Aorta (tissue), 5 donors: ENCODE results near the gene F13A1. TPM values are rescaled to one million over a fixed set of nuclear protein-coding genes. Genes with fewer than 3 reads are reported as not detected.

ENCODE experiments used
- ATAC-seq: fragments of 200-7000 bp; cut with Tn5 transposase; one replicate; pipeline ENCODE4 v1.9.1; 2022; ENCODE audit warnings: moderate library complexity; ENCODE audit not compliant: low FRiP score
- DNase-seq, 2 donors: peaks; one replicate each; pipeline ENCODE4 v3.0.0-alpha.2; 2020
- H3K27ac ChIP-seq, 2 donors: one replicate each; pipeline ENCODE4 v1.5.1; 2013; ENCODE audit warnings: low read length in 2 of 2, mild to moderate bottlenecking in 2 of 2, moderate library complexity in 2 of 2, control low read depth in 1 of 2, inconsistent platforms in 1 of 2, low read depth in 1 of 2
- H3K27me3 ChIP-seq, 2 donors: one replicate each; pipeline ENCODE4 v1.6.1; 2013; ENCODE audit warnings: control low read depth in 1 of 2, low read length in 1 of 2, mild to moderate bottlenecking in 1 of 2, moderate library complexity in 1 of 2; ENCODE audit not compliant: insufficient read depth in 2 of 2, control insufficient read depth in 1 of 2
- H3K36me3 ChIP-seq, 2 donors: one replicate each; pipeline ENCODE4 v1.6.1; 2013; ENCODE audit warnings: control low read depth in 1 of 2, low read length in 1 of 2, mild to moderate bottlenecking in 1 of 2; ENCODE audit not compliant: insufficient read depth in 2 of 2, control insufficient read depth in 1 of 2
- H3K4me1 ChIP-seq, 2 donors: one replicate each; pipeline ENCODE4 v1.6.1; 2013; ENCODE audit warnings: low read length in 2 of 2, control low read depth in 1 of 2, mild to moderate bottlenecking in 1 of 2, moderate library complexity in 1 of 2; ENCODE audit not compliant: insufficient read depth in 2 of 2, control insufficient read depth in 1 of 2
- H3K4me3 ChIP-seq, 2 donors: one replicate each; pipeline ENCODE4 v1.5.1; 2013; ENCODE audit warnings: low read length in 2 of 2, control low read depth in 1 of 2, mild to moderate bottlenecking in 1 of 2
- H3K9me3 ChIP-seq: one replicate; pipeline ENCODE4 v1.6.1; 2013; ENCODE audit warnings: mild to moderate bottlenecking, low read length; ENCODE audit not compliant: control insufficient read depth
- WGBS, 2 donors: extraction: QIAGEN DNeasy Blood & Tissue Kit; methylation state at CpG; one replicate each; pipeline ENCODE4 v1.1.7; 2013; 5-methylcytosine and 5-hydroxymethylcytosine counted together
- intact Hi-C, 2 donors: fragments of 100-400 bp; cut with DNase I; formaldehyde crosslinking; loops; one replicate each; pipeline versions ENCODE4 v1.14.2 to v1.15.0; 2022
- polyA plus RNA-seq, 2 donors: library from polyadenylated mRNA; stranded (reverse); fragments of 200-250 nt; gene quantifications; one replicate each; pipeline ENCODE4 v1.2.3, GENCODE V29; 2013
- total RNA-seq, 2 donors: library from RNA; stranded (reverse); fragmentation: NEBNext Ultra II Directional; extraction: Animal tissue kit (Norgen Biotek cat#: 25700); gene quantifications; one replicate each; pipeline ENCODE4 v1.2.1, GENCODE V29; 2021
- donor health status: healthy with polysubstance abuse.
- donor health status: Bipolar disorder and iron deficiency.
- donor health status: DM: no; HTN: no; CAD: no.
- donor health status: DM: no; HTN: no; CAD: no.
- donor health status: DM: yes; HTN: yes; CAD: no.

The F13A1 gene
- total and polyA plus RNA-seq, 4 donors, result 16.8 to 421 (median 122) TPM

DNA sequence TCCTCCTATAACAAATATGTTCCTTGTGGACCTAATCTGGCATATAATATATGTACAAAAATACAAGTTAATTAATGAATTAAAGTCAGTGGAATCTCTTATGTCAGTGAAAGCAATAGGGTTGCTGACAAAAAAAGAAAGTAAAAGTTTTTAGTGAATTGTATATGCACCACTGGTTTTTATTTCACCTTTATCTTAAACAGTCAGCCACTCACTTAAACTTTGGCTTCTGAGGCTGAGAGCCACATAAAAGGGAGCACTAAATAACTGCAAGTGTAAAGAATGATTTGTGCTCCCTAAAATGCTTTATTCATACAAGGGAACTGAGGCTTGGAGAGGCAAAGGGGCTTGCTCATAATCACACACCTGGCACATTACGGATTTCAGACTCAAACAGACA lies 9.9 kb upstream of the F13A1 start:
- Histone ChIP-seq H3K27ac (no peak overlapping the region), H3K36me3 (no peaks in the 10 kb centered on the region), H3K4me3 (no peak overlapping the region), H3K27me3 (no peaks in the 10 kb centered on the region), H3K9me3 (peaks cover 4% of the 10 kb centered on the region), H3K4me1 (no peaks in the 10 kb centered on the region)
- no peak for ATAC-seq
- DNase-seq, result no peak
- intact Hi-C loops, result no loop called here
- WGBS, 2 donors, result 92 to 100% methylated on average over 1 of the region's 1 CpG

DNA sequence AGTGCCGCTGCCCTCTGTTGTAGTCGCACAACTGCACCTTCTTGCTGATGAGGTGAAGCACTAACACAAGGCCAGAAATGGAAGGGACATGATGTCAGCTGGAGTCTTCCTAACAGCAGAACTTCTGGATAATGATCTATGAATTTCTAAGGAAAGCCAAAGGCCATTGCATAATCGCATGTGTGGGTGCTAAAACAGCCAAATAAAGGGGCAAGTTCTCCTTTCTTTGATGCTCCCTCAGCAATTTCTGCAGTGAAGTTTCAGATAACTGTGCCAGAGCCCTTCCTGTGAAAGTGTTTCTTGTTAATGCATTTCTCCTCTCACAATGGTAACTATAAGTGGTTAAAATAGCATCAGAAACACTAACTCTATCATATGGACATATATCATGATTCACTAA lies 8.0 kb upstream of the F13A1 start:
- Histone ChIP-seq H3K27ac (no peak overlapping the region), H3K36me3 (no peaks in the 10 kb centered on the region), H3K4me1 (no peaks in the 10 kb centered on the region), H3K4me3 (no peak overlapping the region), H3K9me3 (peaks cover 4% of the 10 kb centered on the region), H3K27me3 (no peaks in the 10 kb centered on the region)
- no peak for DNase-seq
- no peak for ATAC-seq
- 83 to 86% methylated on average over 3 of the region's 3 CpGs for WGBS, 2 donors
- intact Hi-C loops, result no loop called here

DNA sequence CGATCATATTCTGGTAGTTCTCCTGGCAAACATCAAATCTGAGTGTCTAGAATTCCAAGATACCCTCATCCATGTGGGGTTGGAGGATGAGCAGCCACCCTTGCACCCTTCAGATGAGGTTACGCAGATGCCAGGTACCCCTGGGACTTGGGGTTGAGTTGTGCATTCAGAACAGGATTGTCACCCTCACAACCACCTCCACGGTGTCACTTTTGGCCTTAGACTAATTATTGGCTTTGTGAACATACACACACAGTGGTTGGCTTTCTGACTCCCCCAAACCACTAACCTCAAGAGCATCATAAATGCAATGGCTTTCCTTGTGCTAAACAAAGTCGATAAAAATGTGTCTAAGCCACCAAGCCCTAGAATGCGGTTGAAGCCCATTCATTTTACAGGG lies 2.9 kb upstream of the F13A1 start:
- ATAC-seq, result no peak

DNA sequence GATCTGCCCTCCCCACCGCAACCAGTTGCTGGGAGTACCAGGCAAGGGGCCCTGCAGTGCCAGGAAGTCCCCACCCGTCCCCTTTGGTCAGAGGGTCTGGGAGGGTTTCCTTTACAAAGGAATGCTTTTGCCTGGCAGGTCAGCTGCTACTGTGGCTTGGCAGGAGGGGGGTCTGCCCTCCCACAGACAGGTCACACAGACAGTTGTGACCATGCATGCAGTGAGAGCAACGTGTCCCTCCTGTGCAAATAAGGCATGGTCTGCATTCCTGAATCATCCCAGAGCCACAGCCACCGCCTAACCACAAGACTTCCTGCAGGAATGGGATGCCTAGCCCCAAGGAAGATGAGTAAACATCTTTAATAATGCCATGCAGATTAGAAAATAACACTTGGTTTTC lies 439 bp upstream of the F13A1 start:
- Histone ChIP-seq H3K27ac (no peak overlapping the region), H3K4me1 (no peaks in the 10 kb centered on the region), H3K4me3 (no peak overlapping the region), H3K9me3 (no peaks in the 10 kb centered on the region), H3K27me3 (no peaks in the 10 kb centered on the region), H3K36me3 (no peaks in the 10 kb centered on the region)
- intact Hi-C loops, result no loop called here
- DNase-seq (no peak), ATAC-seq (no peak)
- WGBS, 2 donors, result 55 to 62% methylated on average over 4 of the region's 4 CpGs

More for the DNA sequence above, 2.9 kb upstream of the F13A1 start:
- no peak overlapping the region for H3K27ac ChIP-seq
- WGBS, 2 donors, result 93 to 94% methylated on average over 5 of the region's 5 CpGs
- H3K4me1 ChIP-seq, result no peaks in the 10 kb centered on the region
- intact Hi-C loops, result no loop called here
- H3K36me3 ChIP-seq, result no peaks in the 10 kb centered on the region
- H3K4me3 ChIP-seq, result no peak overlapping the region
- DNase-seq, result no peak
- H3K9me3 ChIP-seq, result no peaks in the 10 kb centered on the region
- no peaks in the 10 kb centered on the region for H3K27me3 ChIP-seq

GRCh38 chr6:6317825-6318733 lies 2.4 kb downstream of the F13A1 start:
- Histone ChIP-seq H3K4me1 (no peaks in the 10 kb centered on the region), H3K36me3 (no peaks in the 10 kb centered on the region), H3K27ac (no peak overlapping the region), H3K27me3 (no peaks in the 10 kb centered on the region), H3K4me3 (no peak overlapping the region), H3K9me3 (no peaks in the 10 kb centered on the region)
- intact Hi-C loops, result no loop called here
- 72% methylated on average over 10 of the region's 10 CpGs for WGBS, 2 donors
- no peak for ATAC-seq
- DNase-seq, result no peak

- DNase-seq, result no peak
- no peaks in the 10 kb centered on the region for H3K36me3 ChIP-seq
- H3K4me1 ChIP-seq, result no peaks in the 10 kb centered on the region
- 83 to 84% methylated on average over 2 of the region's 2 CpGs for WGBS, 2 donors
- intact Hi-C loops, result no loop called here
- no peak overlapping the region for H3K4me3 ChIP-seq
- no peaks in the 10 kb centered on the region for H3K9me3 ChIP-seq
- no peak for ATAC-seq
- H3K27me3 ChIP-seq, result no peaks in the 10 kb centered on the region
- H3K27ac ChIP-seq, result no peak overlapping the region
Measured at GRCh38 chr6:6317386-6317785, 3.1 kb downstream of the F13A1 start.

- no peaks in the 10 kb centered on the region for H3K36me3 ChIP-seq
- H3K4me3 ChIP-seq, result no peak overlapping the region
- DNase-seq, result no peak
- intact Hi-C loops, result no loop called here
- no peak overlapping the region for H3K27ac ChIP-seq
- WGBS, 2 donors, result 16 to 17% methylated on average over 6 of the region's 6 CpGs
- no peaks in the 10 kb centered on the region for H3K27me3 ChIP-seq
- H3K4me1 ChIP-seq, result no peaks in the 10 kb centered on the region
- no peak for ATAC-seq
- no peaks in the 10 kb centered on the region for H3K9me3 ChIP-seq
Measured at GRCh38 chr6:6315660-6316059, 4.8 kb downstream of the F13A1 start.

DNA sequence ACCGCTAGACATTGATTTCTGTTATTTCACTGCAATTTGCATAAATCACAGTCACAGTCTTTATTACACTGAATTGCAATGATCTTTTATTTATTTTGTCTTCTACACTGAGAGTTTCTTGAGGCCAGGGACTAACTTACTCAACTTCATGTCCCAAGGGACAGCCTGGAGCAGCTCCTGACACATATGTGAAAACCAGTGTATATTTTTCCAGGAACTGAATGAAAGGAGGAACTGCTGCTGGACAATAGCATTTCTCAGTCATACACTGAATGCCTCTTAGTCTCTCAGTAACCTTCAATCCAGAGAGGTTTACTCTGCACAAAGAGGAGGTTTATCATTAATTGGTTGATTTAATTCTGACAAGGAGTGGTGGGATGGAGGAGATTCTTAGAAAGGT lies 5.9 kb downstream of the F13A1 start:
- Histone ChIP-seq H3K27me3 (no peaks in the 10 kb centered on the region), H3K9me3 (no peaks in the 10 kb centered on the region), H3K4me1 (no peaks in the 10 kb centered on the region), H3K27ac (no peak overlapping the region), H3K36me3 (no peaks in the 10 kb centered on the region), H3K4me3 (no peak overlapping the region)
- intact Hi-C loops, result no loop called here
- ATAC-seq (no peak), DNase-seq (no peak)
- WGBS, 2 donors, result 86 to 91% methylated on average over 1 of the region's 1 CpG

DNA sequence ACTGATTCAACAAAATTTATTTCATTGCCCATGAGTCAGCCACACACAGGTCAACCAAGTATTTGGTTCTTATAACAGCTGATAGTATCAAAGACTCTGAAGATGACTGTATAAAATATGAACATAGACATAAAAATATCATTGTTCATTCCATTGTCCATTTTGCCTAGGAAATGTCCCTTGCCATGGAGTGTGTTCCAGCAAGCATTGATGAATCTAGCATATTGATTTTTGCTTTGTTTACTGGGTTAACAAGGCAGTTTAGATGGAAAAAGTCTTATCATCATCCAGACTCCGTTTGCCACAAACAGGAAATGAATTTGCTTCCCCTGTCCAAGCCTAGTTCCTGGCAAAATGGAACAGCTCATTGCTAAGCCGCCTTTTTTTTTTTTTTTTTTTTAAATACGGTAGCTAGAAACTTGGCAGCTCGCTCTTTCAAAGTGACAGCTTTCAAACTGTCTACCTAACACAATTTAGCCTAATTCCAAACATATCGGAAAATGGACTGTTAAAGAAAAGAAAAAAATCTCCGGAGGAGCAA lies 7.5 kb downstream of the F13A1 start:
- ATAC-seq (no peak), DNase-seq (no peak)
- Histone ChIP-seq H3K4me3 (no peak overlapping the region), H3K36me3 (no peaks in the 10 kb centered on the region), H3K9me3 (no peaks in the 10 kb centered on the region), H3K4me1 (no peaks in the 10 kb centered on the region), H3K27me3 (no peaks in the 10 kb centered on the region), H3K27ac (no peak overlapping the region)
- 30% methylated on average over 6 of the region's 6 CpGs for WGBS, 2 donors
- intact Hi-C loops, result no loop called here
